ENCODE data around the gene CTSZ.

- no peak for TF ChIP-seq CTCF (IDR thresholded peaks at IDR 0.05)
- TF ChIP-seq POLR2A (IDR thresholded peaks at IDR 0.05): no peak
Observed at GRCh38 chr20:59035381-59035780, 28.3 kb upstream of the CTSZ start.

Measured in sigmoid colon (tissue), 3 donors.